A673 (cell line): ENCODE measurements around the gene AGPAT3.

Experiments
- CTCF ChIP-seq: fragments of 300-800, 200-600 bp; sonication (generic); conservative IDR thresholded peaks from 2 replicates; pipeline ENCODE4 v1.5.1; 2017; ENCODE audit warnings: low read depth, mild to moderate bottlenecking, antibody characterized with exemption, low read length, moderate library complexity, mixed read lengths
- EZH2 ChIP-seq: fragments of 200-600 bp; sonication (generic); IDR thresholded peaks from 2 replicates; pipeline ENCODE4 v1.6.1; 2017; ENCODE audit warnings: borderline replicate concordance, low read depth, mild to moderate bottlenecking, mixed read lengths, antibody characterized with exemption, low read length; ENCODE audit not compliant: poor library complexity, severe bottlenecking

- TF ChIP-seq CTCF, result no peak
- TF ChIP-seq EZH2, result no peak
These were observed 28.4 kb upstream of the AGPAT3 start for GRCh38 chr21:43836616-43837015.
